Measurements from ENCODE around the gene SLIT2.

Gene SLIT2, protein sequence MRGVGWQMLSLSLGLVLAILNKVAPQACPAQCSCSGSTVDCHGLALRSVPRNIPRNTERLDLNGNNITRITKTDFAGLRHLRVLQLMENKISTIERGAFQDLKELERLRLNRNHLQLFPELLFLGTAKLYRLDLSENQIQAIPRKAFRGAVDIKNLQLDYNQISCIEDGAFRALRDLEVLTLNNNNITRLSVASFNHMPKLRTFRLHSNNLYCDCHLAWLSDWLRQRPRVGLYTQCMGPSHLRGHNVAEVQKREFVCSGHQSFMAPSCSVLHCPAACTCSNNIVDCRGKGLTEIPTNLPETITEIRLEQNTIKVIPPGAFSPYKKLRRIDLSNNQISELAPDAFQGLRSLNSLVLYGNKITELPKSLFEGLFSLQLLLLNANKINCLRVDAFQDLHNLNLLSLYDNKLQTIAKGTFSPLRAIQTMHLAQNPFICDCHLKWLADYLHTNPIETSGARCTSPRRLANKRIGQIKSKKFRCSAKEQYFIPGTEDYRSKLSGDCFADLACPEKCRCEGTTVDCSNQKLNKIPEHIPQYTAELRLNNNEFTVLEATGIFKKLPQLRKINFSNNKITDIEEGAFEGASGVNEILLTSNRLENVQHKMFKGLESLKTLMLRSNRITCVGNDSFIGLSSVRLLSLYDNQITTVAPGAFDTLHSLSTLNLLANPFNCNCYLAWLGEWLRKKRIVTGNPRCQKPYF (N-terminal part only)

DNA sequence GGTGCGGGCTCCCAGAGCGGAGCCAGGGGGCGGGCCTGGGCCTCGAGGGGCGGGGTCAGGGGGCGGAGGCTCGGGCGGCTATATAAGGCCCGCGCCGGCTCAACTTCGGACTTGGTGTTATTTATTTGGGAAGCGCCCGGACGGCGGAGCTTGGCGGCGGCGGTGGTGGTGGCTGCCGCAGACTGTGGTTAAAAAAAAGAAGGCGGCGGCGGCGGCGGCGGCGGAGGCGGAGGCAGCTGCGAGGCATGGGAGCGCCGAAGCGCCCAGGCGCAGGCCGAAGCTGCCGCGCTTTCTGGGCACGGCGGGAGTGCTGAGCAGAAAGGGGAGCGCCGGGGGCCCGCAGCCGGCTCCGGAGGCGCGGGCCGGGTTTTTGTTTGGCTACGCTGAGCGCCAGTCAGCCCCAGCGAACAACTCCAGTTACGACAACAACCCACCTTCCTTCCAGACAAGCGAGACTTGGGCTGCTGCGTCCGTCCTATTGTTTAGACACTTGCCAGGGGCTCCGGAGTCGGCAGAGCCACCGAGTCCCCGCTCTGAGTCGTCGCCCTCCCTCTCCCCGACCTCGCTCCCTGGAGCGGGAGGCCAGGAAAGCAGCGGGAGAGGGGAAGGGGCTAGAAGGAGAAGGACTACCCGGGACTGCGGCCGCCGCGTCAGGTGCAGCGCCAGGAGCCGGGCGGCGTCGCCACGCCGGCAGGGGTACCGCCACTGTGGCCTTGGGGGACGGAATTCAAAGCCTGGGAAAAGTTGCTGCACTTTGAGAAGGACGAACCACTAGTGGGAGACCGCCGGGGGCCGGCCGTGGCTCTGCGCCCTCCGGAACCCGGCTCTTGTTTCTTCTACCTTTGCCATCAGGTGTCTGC is at the start of gene SLIT2:
Gene SLIT2 (plus strand): TSS at position 110 of the 860 bp plus-strand sequence. CDS start 1,911 bp downstream, outside the sequence.
- no peak for FAIRE-seq

DNA sequence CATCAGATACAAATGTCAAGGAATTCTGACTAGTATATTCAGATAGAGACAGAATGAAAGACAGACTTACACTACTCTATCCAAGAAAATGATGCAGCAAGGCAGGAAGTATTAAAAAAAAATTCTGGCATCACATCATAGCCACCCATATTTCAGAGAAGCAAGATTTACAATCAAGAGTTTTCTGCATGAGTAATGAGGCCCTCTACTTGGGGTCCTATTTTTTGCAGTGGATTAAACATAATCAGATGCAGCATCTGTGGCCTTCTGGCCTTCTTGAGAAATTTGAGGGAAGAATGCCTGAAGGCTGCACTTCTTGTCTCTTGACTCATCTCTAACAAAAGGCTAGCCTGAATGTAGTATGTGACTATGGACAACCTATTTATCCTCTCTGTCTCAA is 48.2 kb upstream of the SLIT2 start:
- no peak for DNase-seq (ENCODE audit: insufficient read length, low spot score)
- no peak for FAIRE-seq

More for the DNA sequence above, at the start of gene SLIT2:
- no peak for DNase-seq (ENCODE audit: insufficient read length, low spot score)

DNA sequence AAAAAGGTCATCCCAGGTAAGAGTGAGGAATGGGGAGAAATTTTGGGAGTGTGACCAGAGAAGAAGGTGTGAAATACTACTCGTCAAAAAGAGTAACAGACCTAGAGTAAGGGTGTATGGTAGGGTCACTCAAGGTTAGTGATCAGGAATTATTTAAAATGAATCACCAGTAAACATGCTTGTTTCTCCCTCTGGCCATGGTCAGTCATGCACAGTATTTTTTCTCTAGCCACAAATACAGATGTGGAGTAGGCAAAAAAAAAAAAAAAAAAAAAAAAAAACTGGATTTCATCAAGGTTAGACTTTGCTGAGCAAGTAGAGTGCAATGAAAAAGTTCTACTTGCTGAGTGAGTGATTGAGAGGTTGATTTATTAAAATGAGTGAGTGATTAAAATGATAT is 34.2 kb upstream of the SLIT2 start:
- DNase-seq (ENCODE audit: insufficient read length, low spot score) = no peak

DNA sequence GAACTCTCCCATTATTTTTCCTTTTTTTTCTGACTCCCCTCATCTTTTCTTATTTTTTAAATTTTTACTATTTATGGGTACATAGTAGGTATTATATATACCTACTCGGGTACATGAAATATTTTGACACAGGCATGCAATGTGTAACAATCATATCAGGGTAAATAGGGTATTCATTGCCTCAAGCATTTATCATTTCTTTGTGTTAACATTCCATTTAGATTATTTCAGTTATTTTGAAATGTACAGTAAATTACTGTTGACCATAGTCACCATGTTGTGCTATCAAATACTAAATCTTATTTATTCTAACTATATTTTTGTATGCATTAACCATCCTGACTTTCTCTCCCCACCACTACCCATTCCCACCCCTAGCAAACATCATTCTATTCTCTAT is 33.8 kb upstream of the SLIT2 start:
- no peak for DNase-seq (ENCODE audit: insufficient read length, low spot score)
- no peak for FAIRE-seq

More for the DNA sequence above, 34.2 kb upstream of the SLIT2 start:
- no peak for FAIRE-seq

DNA sequence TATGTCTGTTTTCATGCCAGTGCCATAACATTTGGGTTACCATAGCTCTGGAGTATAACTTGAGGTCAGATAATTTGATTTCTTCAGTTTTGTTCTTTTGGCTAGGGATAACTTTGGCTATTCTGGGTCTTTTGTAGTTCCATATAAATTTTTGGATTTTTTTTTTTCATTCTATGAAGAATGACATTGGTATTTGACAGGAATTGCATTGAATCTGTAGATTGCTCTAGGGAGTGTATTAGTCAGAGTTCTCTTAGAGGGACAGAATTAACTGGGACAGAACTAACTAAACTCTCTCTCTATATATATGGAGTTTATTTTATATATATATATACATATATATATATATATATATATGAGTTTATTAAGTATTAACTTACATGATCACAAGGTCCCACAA is 32.2 kb upstream of the SLIT2 start:
- DNase-seq (ENCODE audit: insufficient read length, low spot score) = no peak
- FAIRE-seq = no peak

DNA sequence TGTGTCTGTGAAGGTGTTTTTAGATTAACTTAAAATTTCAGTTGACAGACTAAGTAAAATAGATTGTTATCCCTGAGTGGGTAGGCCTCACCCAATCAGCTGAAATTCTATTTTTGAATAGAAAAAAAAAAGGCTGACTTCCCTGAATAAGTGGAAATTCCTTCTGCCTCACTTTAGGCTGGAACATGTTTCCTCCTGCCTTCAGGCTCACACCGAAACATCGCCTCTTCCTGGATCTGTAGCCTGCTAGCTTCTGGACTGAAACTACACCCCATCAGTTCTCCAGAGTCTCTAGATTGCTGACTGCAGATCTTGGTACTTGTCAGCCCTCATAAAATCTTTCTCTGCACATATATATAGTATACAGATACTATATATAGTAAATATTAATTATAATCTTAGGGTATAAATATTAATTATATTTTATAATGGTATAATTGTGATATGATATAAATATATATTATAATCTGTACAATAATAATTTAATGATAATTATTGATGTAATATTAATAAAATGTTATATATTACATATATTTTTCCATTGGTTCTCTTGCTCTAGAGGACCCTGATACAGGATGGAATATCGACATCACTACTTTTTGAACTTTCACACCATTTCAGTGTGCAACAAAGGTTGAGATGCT is 13.7 kb upstream of the SLIT2 start:
- DNase-seq (ENCODE audit: insufficient read length, low spot score) (no peak), FAIRE-seq (no peak)

DNA sequence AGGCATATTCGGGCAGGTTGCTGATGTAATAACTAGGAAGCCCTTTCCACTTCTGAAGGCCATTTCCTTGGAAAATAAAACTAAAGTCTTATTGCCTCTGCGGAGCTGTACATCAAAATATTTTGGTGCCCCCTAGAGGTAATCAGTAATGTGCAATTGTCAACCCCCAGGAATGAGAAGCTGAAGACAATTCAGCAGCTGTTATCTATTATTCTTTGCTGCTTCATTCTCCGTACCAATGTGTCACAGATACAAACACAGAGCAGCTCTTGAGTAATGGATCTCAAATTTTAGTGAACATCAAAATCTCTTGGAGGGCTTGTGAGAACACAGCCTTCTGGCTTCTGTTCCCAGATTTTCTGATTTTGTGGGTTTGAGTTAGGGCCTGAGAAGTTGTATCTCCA is 3.5 kb upstream of the SLIT2 start:
- FAIRE-seq (no peak), DNase-seq (ENCODE audit: insufficient read length, low spot score) (no peak)

DNA sequence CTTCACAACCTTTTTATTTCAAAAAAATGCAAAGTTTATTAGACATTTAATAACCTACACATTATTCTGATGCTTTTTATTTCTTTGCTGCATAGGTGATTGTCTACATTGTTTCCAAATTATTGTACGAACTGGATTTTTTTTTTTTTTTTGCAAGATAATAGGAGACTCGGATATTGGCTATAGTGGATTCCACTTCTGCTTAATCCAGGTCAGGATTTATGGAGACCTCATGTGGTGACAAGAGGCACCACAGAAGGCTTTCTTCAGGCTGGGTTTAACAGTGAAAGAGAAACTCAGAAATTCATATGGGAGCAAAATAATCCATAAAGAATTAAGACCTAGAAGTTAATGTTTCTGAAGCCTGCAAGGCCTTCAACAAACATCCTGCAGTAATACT is 2.4 kb upstream of the SLIT2 start:
- FAIRE-seq (no peak), DNase-seq (ENCODE audit: insufficient read length, low spot score) (no peak)

DNA sequence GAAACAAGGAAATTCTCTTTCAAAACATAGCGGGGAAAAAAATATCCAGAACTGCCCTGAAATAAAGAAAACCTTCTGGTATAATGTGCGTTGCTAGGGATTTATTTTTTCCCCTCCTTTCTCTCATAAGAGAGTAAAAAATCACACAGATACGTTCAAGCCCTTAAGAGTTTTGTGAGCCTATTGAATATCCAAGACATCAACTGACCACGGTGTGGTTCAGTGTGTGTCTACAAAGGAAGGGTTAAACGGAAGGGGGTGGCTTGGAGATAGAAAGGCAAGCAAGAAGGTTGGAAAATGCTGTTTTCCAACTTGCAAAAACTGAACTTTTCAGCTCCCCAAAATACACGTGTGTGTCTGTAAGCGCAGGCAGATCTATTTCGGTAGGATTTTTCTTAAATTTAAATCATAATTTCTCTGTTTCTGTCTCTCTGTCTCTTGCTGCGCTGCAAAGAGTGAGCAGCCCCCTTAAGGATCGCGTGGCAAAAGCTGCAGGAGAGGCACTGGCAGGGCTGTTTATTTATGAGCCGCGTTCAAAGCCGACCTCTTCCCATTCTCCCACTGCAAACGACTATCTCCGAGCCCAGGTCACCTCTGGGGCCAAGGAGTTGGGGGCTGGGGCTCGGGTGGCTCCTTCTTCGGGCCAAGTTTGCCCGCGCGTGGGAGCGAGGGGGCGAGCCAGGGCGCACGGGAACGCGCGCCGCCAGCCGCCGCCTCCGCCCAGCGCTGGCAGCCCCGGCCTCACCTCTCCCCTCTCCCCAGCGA is 492 bp upstream of the SLIT2 start:
- FAIRE-seq (no peak), DNase-seq (ENCODE audit: insufficient read length, low spot score) (no peak)

DNA sequence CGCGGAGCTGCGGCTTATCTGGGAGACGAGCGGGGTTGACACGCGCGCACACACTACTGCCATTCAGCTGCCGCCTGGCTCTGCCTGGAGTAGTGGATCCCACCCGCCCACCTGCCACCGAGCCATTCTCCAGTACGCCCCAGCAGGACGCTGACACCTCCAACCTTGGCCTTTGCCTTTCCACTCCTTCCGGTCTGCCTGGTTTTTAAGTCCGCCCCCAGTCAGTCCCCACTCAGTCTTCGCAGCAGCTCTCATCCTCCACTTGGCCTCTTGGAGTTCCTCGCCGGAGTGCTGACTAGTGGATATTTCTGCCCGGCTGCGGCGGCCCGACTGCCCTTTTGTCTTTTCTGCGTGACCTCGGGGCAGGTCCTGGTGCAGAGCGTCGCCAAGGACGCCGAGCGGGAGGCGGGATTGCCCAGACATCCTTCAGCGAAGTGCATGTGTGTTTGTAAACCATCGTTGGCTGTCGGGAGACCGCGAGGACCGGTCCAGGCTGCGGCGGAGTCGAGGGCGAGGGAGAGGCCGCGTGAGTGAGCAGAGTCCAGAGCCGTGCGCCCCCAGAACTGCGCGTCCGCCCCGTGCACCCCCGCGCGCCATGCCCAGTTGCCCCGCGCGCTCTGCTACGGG is 1.1 kb downstream of the SLIT2 start:
- DNase-seq (ENCODE audit: insufficient read length, low spot score) (no peak), FAIRE-seq (no peak)

DNA sequence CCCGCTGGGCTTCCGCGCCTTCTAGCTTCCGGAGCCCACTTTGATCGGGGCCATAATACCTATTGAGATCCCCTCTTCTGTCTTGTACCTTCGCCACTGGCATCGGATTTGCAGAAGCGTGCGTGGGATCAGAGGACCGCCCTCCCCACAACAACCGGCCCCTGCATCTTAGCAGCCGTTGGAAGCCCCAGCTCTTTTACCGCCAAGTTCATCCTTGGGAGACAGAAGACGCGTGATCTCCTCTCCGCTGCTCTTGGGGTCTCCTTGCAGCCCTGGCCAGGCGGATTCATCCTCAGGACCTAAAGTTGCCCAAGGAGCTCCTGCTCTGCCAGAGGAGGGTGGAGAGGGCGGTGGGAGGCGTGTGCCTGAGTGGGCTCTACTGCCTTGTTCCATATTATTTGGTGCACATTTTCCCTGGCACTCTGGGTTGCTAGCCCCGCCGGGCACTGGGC is 1.6 kb downstream of the SLIT2 start:
- FAIRE-seq (no peak), DNase-seq (ENCODE audit: insufficient read length, low spot score) (no peak)

DNA sequence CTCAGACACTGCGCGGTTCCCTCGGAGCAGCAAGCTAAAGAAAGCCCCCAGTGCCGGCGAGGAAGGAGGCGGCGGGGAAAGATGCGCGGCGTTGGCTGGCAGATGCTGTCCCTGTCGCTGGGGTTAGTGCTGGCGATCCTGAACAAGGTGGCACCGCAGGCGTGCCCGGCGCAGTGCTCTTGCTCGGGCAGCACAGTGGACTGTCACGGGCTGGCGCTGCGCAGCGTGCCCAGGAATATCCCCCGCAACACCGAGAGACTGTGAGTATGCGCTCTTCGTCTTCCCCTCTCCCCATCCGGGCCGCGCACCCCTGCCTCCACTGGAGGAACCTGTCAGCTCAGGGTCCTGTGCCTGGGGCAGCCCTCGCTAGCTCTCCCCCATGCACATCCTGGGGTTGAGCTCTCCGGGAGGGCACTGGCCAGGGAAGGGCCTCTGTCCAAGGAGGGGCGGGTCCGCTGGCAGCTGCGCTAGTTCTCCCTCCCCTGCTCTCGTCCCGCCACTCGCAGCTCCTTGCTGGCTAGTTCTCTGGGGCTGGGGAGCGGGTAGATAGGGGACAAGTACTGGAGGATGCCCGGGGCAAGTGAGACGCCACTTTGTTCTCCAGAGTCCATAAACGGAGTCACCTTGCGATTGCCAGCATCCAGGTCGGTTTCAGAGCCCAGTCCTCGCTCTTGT is 2.2 kb downstream of the SLIT2 start:
- FAIRE-seq (no peak), DNase-seq (ENCODE audit: insufficient read length, low spot score) (no peak)

DNA sequence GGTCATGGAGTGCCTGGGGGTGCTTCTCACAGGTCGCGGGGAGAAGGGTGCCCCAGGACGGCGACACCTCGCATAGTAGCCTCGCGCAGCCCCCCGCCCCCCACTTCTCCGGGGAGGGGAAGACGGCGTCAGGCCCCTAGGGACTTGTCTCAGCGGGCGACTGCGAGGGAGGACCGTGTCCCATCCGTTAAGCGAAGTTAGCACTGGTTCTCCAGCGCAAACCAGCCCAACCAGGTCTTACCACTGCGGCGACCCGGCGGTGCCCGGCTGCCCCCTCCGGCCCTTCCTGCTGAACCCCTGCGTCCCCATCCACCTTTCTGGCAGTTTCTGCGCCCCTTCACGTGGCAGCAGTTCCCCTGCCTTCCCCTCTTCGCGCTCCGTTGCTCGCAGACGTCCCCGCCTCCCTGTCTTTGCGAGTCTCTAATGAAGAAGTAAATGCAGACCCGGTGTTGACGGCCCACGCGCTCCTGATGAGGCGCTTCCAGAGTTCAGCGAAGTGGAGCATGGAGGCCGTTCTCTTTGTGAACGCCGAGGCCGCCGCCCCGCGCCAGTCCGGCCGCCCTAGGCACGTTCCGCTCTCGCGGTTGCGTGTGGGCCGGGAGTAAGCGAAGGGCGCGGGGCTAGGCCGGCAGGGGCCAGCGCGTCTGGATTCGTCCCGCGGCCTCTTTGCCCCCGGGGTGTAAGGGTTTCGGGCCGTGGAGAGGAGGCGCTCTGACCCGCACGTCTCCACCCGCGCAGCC is 3.0 kb downstream of the SLIT2 start:
- no peak for FAIRE-seq
- DNase-seq (ENCODE audit: insufficient read length, low spot score) = no peak

DNA sequence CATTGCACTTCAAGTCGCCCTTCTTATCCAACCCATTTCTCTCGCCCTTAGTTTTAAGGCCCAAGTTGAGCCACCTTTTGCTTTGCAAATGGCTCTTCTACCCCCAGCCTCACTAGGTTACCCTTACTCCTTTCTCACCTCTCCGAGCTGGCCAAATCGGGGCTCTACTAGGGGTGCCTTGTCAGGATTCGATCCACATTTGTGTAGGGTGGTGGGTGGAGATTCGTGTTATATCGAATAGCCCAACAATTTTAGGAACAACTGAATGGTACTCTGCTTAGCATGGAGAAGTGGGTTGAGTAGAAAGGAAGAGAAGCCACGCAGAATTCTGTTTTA is 3.5 kb downstream of the SLIT2 start:
- FAIRE-seq (no peak), DNase-seq (ENCODE audit: insufficient read length, low spot score) (no peak)

DNA sequence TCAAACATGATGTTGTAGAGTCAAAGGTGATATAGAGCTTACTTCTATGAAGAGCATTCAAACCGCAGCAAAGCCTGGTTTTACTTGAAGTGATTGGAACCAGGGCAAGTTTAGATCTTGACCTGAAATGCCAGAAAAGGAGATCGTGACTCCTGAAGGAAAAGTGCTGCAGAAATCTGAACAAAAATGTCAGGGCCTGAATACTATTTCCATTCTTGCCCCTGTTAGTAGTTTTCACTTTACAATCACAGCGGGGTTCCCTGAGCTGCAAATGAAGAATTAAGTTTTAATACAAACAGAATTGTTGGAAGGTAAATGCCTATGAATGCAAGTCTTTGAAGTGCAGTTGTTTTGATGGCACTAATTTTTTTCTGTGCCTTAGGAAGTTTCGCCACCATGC is 4.1 kb downstream of the SLIT2 start:
- FAIRE-seq = no peak
- no peak for DNase-seq (ENCODE audit: insufficient read length, low spot score)

DNA sequence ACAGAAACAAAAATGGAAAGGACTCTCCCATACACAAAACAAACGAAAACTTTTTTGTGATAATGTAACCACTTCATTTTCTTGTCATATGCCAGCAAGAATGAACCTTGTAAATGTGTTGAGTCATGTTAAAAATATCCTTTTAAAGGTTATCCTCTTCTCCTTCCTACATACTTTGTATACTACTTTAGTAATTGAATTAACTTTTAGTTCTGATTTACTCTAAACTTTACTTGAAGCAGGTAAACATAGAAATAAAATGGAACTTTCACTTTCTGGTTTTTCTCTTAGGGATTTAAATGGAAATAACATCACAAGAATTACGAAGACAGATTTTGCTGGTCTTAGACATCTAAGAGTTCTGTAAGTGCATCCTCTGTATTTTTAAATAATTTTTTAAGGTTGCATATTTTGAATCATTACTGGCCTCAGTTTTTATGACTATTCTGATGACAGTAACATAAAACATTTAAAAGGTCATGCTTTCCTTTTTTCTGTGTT is 4.7 kb downstream of the SLIT2 start:
- DNase-seq (ENCODE audit: insufficient read length, low spot score) (no peak), FAIRE-seq (no peak)

DNA sequence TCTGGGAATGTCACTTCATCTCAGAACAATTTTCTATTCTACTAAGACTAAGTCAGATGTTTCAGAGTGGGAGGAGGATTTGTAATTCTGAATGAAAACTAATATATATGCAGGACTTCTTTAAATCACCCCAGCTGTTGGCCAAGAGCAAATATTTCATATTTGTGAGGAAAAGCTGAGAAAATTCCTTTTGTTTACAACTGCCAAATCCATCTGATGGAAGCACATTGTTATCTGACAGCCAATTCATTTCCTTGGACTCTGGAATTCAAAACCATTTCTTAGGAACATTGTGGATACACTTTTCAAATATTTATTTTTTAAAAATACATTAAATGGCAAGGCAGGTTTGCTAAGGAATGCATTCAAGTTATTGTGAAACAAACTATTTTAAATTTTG is 8.0 kb downstream of the SLIT2 start:
- DNase-seq (ENCODE audit: insufficient read length, low spot score) = no peak

DNA sequence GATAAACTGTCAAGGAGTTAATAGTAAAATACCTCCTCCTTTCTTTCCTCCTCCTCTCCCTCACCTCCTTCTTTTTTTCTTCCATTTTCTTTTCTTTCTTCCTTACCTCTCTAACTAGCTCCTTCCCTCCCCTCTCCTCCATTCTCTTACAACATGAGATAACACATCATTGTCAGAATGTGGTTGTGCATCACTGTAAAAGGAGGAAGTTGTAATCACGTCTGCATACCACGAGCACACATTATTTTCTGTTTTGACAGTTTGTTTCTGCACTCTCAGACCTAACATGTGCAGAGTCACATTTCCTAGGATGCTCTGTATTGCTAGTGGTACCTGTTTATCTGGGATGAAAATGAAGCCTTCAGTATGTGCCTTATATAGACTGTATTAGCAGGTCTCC is 9.1 kb downstream of the SLIT2 start:
- FAIRE-seq = no peak
- DNase-seq (ENCODE audit: insufficient read length, low spot score) = no peak

More for the DNA sequence above, 8.0 kb downstream of the SLIT2 start:
- FAIRE-seq = no peak

Data from GM19239 (cell line).